Measurements from ENCODE around the gene KIF21A.
A peak's percentile ranks its signal among the peaks of the same experiment; 100 is the strongest.
"Not testable (repeated sequence)": the region's sequence is repeated elsewhere in the genome, so short reads cannot be mapped to it uniquely, and the experiment has no call there.

The KIF21A gene
- 43.6 to 163 (median 126) reads per million in 4 experiments for total RNA-seq

DNA sequence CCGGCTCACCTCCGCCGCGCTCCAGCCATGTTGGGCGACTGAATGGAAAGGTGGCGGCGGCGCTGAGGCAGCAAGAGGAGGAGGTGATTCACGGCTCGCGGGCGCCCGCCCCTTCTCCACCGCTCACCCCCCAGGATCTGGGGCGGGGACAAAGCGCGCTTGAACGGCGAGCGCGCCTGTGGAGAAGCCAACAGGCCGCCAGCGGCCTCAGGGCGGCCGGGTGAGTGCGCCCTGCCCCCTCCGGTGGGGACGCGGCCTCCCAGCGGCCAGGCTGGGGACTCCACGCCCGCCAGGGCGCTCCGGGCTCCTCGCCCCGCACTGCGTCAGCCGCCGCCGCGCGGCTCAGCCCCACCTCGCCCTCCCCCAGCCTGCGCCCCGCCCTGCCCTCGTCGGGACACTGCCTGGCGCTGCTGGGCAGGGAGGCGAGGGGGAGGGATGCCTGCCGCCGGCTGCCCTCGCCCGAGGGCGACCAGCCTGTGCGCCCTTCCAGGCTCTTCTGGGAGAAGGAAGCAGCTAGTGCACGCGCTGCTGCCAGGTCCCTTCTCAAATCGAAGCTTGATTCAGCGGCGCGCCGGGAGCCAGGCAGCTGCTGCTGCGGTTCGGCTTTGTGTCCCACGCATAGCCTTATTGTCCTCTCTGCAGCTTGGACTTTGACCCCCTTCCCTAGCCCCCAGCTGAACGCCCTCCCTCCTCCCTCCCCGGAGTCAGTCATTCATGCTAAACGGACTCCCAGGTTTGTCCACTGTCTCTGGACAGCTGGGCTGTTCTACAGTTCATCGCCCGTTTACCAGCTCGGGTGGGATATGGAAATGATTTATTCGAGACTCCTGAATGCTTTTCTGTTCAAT lies at the start of gene KIF21A:
KIF21A (minus strand) TSS at position 40 of the 848 bp plus-strand sequence. CDS start 150 bp downstream, outside the sequence.
- DNase-seq = peak; percentile 70

- DNase-seq = no peak
Observed at GRCh38 chr12:39490500-39491282, 47.8 kb upstream of the KIF21A start.

GRCh38 chr12:39483597-39483996 lies 40.7 kb upstream of the KIF21A start:
- no peak for DNase-seq

- no peak for DNase-seq
Observed at GRCh38 chr12:39483042-39483441, 40.1 kb upstream of the KIF21A start.

DNA sequence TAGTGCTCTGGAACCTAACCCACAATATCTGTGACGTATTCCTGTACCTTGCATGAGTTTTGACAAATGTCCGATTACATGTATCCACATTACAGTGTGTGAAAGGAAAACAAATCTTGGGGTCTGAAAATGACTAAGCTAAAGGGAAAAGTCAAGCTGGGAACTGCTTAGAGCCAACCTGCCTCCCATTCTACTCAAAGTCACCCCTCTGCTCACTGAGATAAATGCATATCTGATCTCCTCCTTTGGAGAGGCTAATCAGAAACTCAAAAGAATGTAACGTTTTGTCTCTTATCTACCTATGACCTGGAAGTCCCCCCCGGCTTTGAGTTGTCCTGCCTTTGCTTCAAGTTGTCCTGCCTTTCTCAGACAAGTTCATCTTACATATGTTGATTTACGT lies 34.0 kb upstream of the KIF21A start:
- no peak for DNase-seq

DNA sequence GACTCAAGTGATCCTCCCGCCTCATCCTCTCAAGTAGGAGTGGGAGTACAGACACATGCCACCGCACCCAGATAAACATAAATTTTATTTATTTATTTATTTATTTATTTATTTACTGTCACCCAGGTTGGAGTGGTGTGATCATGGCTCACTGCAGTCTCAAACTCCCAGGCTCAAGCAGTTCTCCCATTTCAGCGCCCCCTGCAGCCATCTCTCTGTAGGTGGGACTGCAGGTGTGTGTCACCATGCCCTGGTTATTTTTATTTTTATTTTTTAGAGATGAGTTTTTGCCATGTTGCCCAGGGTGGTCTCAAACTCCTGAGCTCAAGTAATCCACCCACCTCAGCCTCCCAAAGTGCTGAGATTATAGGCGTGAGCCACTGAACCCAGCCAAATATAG lies 33.2 kb upstream of the KIF21A start:
- DNase-seq = no peak

- not testable (repeated sequence) for DNase-seq
Observed at GRCh38 chr12:39475136-39475535, 32.2 kb upstream of the KIF21A start.

DNA sequence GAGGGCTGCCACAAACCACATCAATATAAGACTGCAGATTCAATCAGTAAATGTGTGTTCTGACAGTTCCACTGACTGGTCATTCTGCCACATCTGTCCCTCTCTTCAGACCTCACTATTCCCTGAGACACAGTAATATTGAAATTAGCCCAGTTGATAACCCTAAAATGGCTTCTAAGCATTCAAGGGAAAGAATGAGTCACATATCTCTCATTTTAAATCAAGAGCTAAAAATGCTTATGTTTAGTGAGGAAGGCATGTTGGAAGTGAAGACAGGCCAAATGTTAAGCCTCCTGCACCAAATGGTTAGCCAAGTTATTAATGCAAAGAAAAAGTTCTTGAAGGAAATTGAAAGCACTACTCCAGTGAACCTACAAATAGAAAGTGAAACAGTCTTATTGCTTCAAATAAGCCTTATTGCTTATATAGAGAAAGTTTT lies 24.5 kb upstream of the KIF21A start:
- no peak for DNase-seq

GRCh38 chr12:39464976-39465695 lies 22.2 kb upstream of the KIF21A start:
- no peak for DNase-seq

GRCh38 chr12:39461059-39461458 lies 18.1 kb upstream of the KIF21A start:
- DNase-seq = no peak

- DNase-seq = no peak
Observed at GRCh38 chr12:39459027-39459434, 16.1 kb upstream of the KIF21A start.

DNA sequence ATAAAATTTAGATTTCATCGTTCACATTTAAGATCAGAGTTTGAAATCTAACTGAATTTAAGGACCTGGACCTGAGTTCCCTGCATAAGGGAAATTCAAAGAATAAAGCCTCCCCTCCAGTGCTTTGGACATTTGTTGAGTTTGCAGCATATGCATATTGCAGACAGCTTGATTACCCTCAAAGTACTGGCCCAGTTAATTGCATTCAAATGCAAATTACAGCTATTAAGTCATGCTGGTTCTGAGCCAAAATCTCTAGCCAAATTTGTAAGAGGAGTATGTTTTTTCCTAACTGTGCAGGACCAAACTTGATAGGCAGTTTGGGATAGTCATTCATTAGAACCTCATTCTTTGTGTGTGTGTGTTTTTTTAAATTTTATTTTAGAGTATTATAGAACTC lies 9.1 kb upstream of the KIF21A start:
- no peak for DNase-seq

DNA sequence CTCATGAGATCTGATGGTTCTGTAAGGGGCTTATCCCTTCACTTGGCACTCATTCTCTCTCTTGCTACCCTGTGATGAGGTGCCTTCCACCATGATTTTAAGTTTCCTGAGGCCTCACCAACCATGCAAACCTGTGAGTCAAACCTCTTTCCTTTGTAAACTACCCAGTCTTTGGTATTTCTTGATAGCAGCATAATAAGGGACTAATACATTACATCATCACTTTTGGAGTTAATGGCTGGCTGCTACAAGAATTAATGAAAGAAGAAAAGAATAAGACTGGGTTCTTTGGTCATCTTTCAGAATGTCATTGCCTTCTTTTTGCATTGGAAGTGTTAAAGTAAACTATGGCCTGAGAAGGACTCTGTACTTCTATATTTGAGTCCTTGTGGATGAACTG lies 5.1 kb upstream of the KIF21A start:
- no peak for DNase-seq

GRCh38 chr12:39443929-39444209 lies 949 bp upstream of the KIF21A start:
- no peak for DNase-seq

GRCh38 chr12:39442831-39443080 lies 164 bp downstream of the KIF21A start:
- no peak for DNase-seq

GRCh38 chr12:39441963-39442830 lies 723 bp downstream of the KIF21A start:
- DNase-seq = peak; percentile 21

- DNase-seq = no peak
Observed at GRCh38 chr12:39441189-39441962, 1.5 kb downstream of the KIF21A start.

- no peak for DNase-seq
Observed at GRCh38 chr12:39440781-39441180, 2.1 kb downstream of the KIF21A start.

GRCh38 chr12:39440101-39440500 lies 2.8 kb downstream of the KIF21A start:
- DNase-seq = no peak

DNA sequence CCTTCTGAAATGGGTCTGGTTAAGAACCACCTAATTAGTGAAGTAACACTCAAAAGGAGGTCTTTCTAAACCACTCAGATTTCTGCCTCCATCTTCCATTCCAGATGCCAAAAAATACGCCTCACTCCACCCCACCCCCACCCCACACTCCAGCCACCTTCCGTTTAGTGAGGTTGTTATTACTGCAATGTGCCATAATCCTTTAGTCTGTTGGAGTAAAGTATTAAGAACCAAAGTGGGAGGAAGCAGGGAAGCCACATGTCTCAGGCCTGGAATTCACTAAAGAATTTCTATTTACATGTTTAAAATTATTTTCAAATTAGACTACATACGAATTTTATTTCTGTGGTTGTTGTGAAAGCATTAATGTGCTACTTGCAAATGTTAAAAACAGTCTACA lies 7.4 kb downstream of the KIF21A start:
- DNase-seq = no peak

GRCh38 chr12:39431797-39432196 lies 11.1 kb downstream of the KIF21A start:
- DNase-seq = no peak
